ENCODE measurements around the gene CCDC12.

DNA sequence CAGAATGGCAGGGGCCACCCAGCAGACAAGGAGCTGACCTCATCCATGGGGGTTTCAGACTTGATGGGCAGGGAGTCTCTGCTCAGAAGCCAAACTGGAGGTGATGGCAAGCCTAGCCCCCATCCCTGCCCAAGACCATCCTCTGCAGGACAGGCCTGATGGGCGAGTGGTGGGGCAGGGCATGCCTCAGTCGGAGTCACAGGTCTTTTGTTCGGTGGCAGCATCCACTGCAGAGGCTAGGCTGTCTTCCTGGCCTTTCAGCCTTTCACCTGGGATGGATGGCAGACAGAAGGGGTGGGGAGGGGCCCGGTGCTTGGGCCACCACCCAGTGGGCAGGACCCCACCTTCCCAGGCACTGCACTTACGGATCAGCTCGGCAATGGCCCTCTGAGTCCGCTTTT is 54.7 kb downstream of the CCDC12 start:
- TF ChIP-seq, protein P1, sequence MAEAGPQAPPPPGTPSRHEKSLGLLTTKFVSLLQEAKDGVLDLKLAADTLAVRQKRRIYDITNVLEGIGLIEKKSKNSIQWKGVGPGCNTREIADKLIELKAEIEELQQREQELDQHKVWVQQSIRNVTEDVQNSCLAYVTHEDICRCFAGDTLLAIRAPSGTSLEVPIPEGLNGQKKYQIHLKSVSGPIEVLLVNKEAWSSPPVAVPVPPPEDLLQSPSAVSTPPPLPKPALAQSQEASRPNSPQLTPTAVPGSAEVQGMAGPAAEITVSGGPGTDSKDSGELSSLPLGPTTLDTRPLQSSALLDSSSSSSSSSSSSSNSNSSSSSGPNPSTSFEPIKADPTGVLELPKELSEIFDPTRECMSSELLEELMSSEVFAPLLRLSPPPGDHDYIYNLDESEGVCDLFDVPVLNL (CRISPR knock-in tag; IDR thresholded peaks at IDR 0.05; ENCODE audit: low read depth) = no peak
- TF ChIP-seq SREBF2 (CRISPR knock-in tag; IDR thresholded peaks at IDR 0.05) = no peak
- no peak for TF ChIP-seq DACH1 (IDR thresholded peaks at IDR 0.05; ENCODE audit: partially characterized antibody)
- TF ChIP-seq EZH2 (IDR thresholded peaks at IDR 0.05; ENCODE audit: borderline replicate concordance, low read depth, low read length) = no peak
- no peak for TF ChIP-seq KDM1A (IDR thresholded peaks at IDR 0.05)
- TF ChIP-seq SFPQ (IDR thresholded peaks at IDR 0.05; ENCODE audit: low read depth, low read length) = no peak
- TF ChIP-seq ZNF695 (CRISPR knock-in tag; IDR thresholded peaks at IDR 0.05) = no peak
- TF ChIP-seq GTF2E2 (tag; IDR thresholded peaks at IDR 0.05) = no peak
